HepG2 (cell line): ENCODE data around the gene ZRANB2.

Experiments
- ATAD3A ChIP-seq: sonication (generic); formaldehyde crosslinking; IDR thresholded peaks from 2 replicates; pipeline ENCODE4 v1.4.0; 2020; ENCODE audit warnings: missing genetic modification reagents
- CHD4 ChIP-seq: fragments of 200-600 bp; sonication (generic); IDR thresholded peaks from 2 replicates; pipeline ENCODE4 v1.7.0; 2017; ENCODE audit warnings: mild to moderate bottlenecking, low read length, borderline replicate concordance
- DR1 ChIP-seq: sonication (generic); formaldehyde crosslinking; IDR thresholded peaks from 2 replicates; pipeline ENCODE4 v1.8.0; 2021; ENCODE audit warnings: mild to moderate bottlenecking, missing genetic modification reagents, inconsistent platforms
- ETS1 ChIP-seq: sonication (generic); formaldehyde crosslinking; IDR thresholded peaks from 2 replicates; pipeline ENCODE4 v1.4.0; 2020; ENCODE audit warnings: missing genetic modification reagents
- HCFC1 ChIP-seq: fragments of 150-350 bp; IDR thresholded peaks from 2 replicates; pipeline ENCODE4 v1.6.1; 2014; ENCODE audit warnings: low read depth, low read length
- MYPOP ChIP-seq: sonication (generic); formaldehyde crosslinking; IDR thresholded peaks from 2 replicates; pipeline ENCODE4 v1.8.1; 2023; ENCODE audit warnings: mild to moderate bottlenecking, moderate library complexity, missing genetic modification reagents
- NR1H2 ChIP-seq: sonication (generic); formaldehyde crosslinking; IDR thresholded peaks from 2 replicates; pipeline ENCODE4 v1.8.1; 2022; ENCODE audit warnings: low read depth, missing genetic modification reagents, borderline replicate concordance
- NR2F2 ChIP-seq: IDR thresholded peaks from 2 replicates; pipeline ENCODE4 v1.6.1; 2012; ENCODE audit warnings: low read depth, inconsistent platforms, borderline replicate concordance
- PAXIP1 ChIP-seq: sonication (generic); formaldehyde crosslinking; conservative IDR thresholded peaks from 2 replicates; pipeline ENCODE4 v1.4.0; 2020; ENCODE audit warnings: mild to moderate bottlenecking, missing genetic modification reagents, moderate library complexity
- ZFX ChIP-seq: sonication (generic); formaldehyde crosslinking; IDR thresholded peaks from 2 replicates; pipeline ENCODE4 v1.4.0; 2020; ENCODE audit warnings: mild to moderate bottlenecking, low read depth, missing genetic modification reagents, moderate library complexity
- ZNF18 ChIP-seq: sonication (generic); formaldehyde crosslinking; IDR thresholded peaks from 2 replicates; pipeline ENCODE4 v1.8.0; 2022; ENCODE audit warnings: mild to moderate bottlenecking, missing genetic modification reagents; ENCODE audit not compliant: insufficient replicate concordance
- ZNF34 ChIP-seq: sonication (generic); formaldehyde crosslinking; IDR thresholded peaks from 2 replicates; pipeline ENCODE4 v1.4.0; 2020; ENCODE audit warnings: mild to moderate bottlenecking, missing genetic modification reagents, borderline replicate concordance
- ZNF446 ChIP-seq: sonication (generic); formaldehyde crosslinking; IDR thresholded peaks from 2 replicates; pipeline ENCODE4 v1.5.0; 2020; ENCODE audit warnings: mild to moderate bottlenecking, missing genetic modification reagents
- ZNF530 ChIP-seq: sonication (generic); formaldehyde crosslinking; IDR thresholded peaks from 2 replicates; pipeline ENCODE4 v1.5.0; 2020; ENCODE audit warnings: low read depth, mild to moderate bottlenecking, missing genetic modification reagents

GRCh38 chr1:71118086-71118485, 37.3 kb upstream of the ZRANB2 start:
- TF ChIP-seq ZFX (no peak), DR1 (CRISPR knock-in tag) (no peak), NR2F2 (no peak), PAXIP1 (CRISPR knock-in tag) (no peak), MYPOP (no peak), NR1H2 (no peak), ZNF18 (CRISPR knock-in tag) (no peak), CHD4 (no peak), ETS1 (CRISPR knock-in tag) (no peak), ZNF34 (CRISPR knock-in tag) (no peak), ATAD3A (CRISPR knock-in tag) (no peak), ZNF446 (CRISPR knock-in tag) (no peak), HCFC1 (no peak), ZNF530 (CRISPR knock-in tag) (no peak)
